Astrocyte of the cerebellum (primary cell): ENCODE results near the gene NR3C1.

Source experiments
- DNase-seq: peaks from one replicate; pipeline ENCODE4 v3.0.0-alpha.2; 2011; ENCODE audit warnings: low read depth
- H3K4me3 ChIP-seq: 2 replicates; pipeline ENCODE4 v1.5.1; 2011; ENCODE audit warnings: mild to moderate bottlenecking, low read depth, low read length, moderate library complexity
- in situ Hi-C: cut with HindIII; loops from 2 replicates; pipeline ENCODE4 v1.10.0; 2017; ENCODE audit warnings: low sequenced_read_pairs
- TF ChIP-seq, protein P1 (sequence below): IDR thresholded peaks from 2 replicates; pipeline ENCODE4 v1.5.1; 2012; ENCODE audit warnings: low read length, low read depth, moderate library complexity, mild to moderate bottlenecking; ENCODE audit errors: missing control alignments

NR3C1 gene

GRCh38 chr5:143383988-143384387 lies 19.5 kb downstream of the NR3C1 start:
- in situ Hi-C loops: loop anchor here (25.0 kb wide), 1 partner anchor 472 kb away; no protein-coding TSS in a partner anchor
- no peak for DNase-seq
- TF ChIP-seq, protein P1, sequence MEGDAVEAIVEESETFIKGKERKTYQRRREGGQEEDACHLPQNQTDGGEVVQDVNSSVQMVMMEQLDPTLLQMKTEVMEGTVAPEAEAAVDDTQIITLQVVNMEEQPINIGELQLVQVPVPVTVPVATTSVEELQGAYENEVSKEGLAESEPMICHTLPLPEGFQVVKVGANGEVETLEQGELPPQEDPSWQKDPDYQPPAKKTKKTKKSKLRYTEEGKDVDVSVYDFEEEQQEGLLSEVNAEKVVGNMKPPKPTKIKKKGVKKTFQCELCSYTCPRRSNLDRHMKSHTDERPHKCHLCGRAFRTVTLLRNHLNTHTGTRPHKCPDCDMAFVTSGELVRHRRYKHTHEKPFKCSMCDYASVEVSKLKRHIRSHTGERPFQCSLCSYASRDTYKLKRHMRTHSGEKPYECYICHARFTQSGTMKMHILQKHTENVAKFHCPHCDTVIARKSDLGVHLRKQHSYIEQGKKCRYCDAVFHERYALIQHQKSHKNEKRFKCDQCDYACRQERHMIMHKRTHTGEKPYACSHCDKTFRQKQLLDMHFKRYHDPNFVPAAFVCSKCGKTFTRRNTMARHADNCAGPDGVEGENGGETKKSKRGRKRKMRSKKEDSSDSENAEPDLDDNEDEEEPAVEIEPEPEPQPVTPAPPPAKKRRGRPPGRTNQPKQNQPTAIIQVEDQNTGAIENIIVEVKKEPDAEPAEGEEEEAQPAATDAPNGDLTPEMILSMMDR: no peak
- no peak overlapping the region for H3K4me3 ChIP-seq

GRCh38 chr5:143379606-143380005 lies 23.9 kb downstream of the NR3C1 start:
- TF ChIP-seq, protein P1: no peak
- in situ Hi-C loops: loop anchor here (25.0 kb wide), 1 partner anchor 467 kb away; no protein-coding TSS in a partner anchor

GRCh38 chr5:143376911-143377813 lies 26.3 kb downstream of the NR3C1 start:
- H3K4me3 ChIP-seq: no peak overlapping the region
- peak; percentile 35 for DNase-seq
- in situ Hi-C loops: loop anchor here (25.0 kb wide), 1 partner anchor 465 kb away; no protein-coding TSS in a partner anchor
- TF ChIP-seq, protein P1: no peak

More at GRCh38 chr5:143379606-143380005, 23.9 kb downstream of the NR3C1 start:
- no peak for DNase-seq
- H3K4me3 ChIP-seq: no peak overlapping the region

DNA sequence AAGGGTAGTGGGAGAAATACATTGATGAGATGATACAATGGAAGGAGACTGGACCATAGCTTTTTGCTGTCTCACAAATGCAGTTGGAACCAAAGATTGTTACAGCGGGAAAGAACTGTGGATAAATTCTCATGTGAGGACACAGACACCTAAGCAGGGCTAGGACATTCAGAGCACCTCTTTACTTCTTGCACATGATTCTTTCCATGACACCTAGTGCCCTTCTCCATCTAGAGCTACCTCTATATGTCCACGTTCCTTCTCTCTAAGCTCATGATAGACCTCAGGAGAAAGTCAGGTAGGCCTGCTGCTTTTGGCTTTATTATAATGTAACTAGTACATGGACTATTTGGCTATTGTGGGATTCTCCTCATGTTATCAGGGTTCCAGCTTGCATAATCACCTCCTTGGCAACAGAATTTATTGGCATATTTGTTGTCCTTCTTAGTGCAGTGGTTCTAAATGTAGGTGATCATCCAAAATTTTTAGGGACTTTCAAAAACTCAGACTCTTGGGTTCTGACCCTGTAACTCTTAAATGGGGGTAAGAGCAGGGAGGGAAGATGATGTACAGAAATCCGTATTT lies 27.2 kb downstream of the NR3C1 start:
- in situ Hi-C loops: loop anchor here (25.0 kb wide), 1 partner anchor 464 kb away; no protein-coding TSS in a partner anchor
- DNase-seq: no peak
- no peak overlapping the region for H3K4me3 ChIP-seq
- TF ChIP-seq, protein P1: no peak

- TF ChIP-seq, protein P1: no peak
- H3K4me3 ChIP-seq: no peak overlapping the region
- in situ Hi-C loops: loop anchor here (25.0 kb wide), 1 partner anchor 462 kb away; no protein-coding TSS in a partner anchor
- DNase-seq: no peak
These were observed 28.8 kb downstream of the NR3C1 start for GRCh38 chr5:143374496-143375217.

GRCh38 chr5:143373076-143373475 lies 30.4 kb downstream of the NR3C1 start:
- in situ Hi-C loops: no loop called here
- H3K4me3 ChIP-seq: no peak overlapping the region
- TF ChIP-seq, protein P1: no peak
- DNase-seq: no peak
